Smooth muscle cell (in vitro differentiated cells): Measurements from ENCODE around the gene CCDC88A. TPM values are rescaled to one million over a fixed set of nuclear protein-coding genes. Genes with fewer than 3 reads are reported as not detected.

Experiments
- DNase-seq: peaks from one replicate; lab custom pipeline; 2025; ENCODE audit not compliant: unreplicated experiment; lab: John Stamatoyannopoulos, UW
- H2AFZ ChIP-seq: fragments of 200-600 bp; sonication (generic); 2 replicates; pipeline ENCODE4 v1.6.0; 2016; ENCODE audit warnings: antibody characterized with exemption, low read depth, mild to moderate bottlenecking
- H3F3A ChIP-seq: fragments of 200-600 bp; sonication (generic); 2 replicates; pipeline ENCODE4 v1.6.0; 2017; ENCODE audit warnings: antibody characterized with exemption, low read depth
- H3K27ac ChIP-seq: fragments of 200-600 bp; sonication (generic); 2 replicates; pipeline ENCODE4 v1.5.1; 2016; ENCODE audit warnings: low read depth, mild to moderate bottlenecking
- H3K27me3 ChIP-seq: fragments of 200-600 bp; sonication (generic); 2 replicates; pipeline ENCODE4 v1.6.1; 2016; ENCODE audit warnings: low read depth, mild to moderate bottlenecking
- H3K36me3 ChIP-seq: fragments of 200-600 bp; sonication (generic); 2 replicates; pipeline ENCODE4 v1.5.1; 2016; ENCODE audit warnings: low read depth
- H3K4me1 ChIP-seq: fragments of 200-600 bp; sonication (generic); 2 replicates; pipeline ENCODE4 v1.5.1; 2016; ENCODE audit warnings: low read depth
- H3K4me2 ChIP-seq: fragments of 200-600 bp; sonication (generic); 2 replicates; pipeline ENCODE4 v1.6.0; 2016; ENCODE audit warnings: mild to moderate bottlenecking
- H3K4me3 ChIP-seq: fragments of 200-600 bp; sonication (generic); 2 replicates; pipeline ENCODE4 v1.5.1; 2016; ENCODE audit warnings: mild to moderate bottlenecking
- H3K79me2 ChIP-seq: fragments of 200-600 bp; sonication (generic); 2 replicates; pipeline ENCODE4 v1.6.0; 2016; ENCODE audit warnings: low read depth, mild to moderate bottlenecking
- H3K9ac ChIP-seq: fragments of 200-600 bp; sonication (generic); 2 replicates; pipeline ENCODE4 v1.6.0; 2016; ENCODE audit warnings: low read depth
- H3K9me3 ChIP-seq: fragments of 200-600 bp; sonication (generic); replicated peaks from 2 replicates; pipeline ENCODE4 v1.5.1; 2016; ENCODE audit warnings: low read depth
- H4K20me1 ChIP-seq: fragments of 200-600 bp; sonication (generic); 2 replicates; pipeline ENCODE4 v1.6.0; 2016; ENCODE audit warnings: low read depth
- WGBS: methylation state at CpG from one replicate; pipeline ENCODE4 v1.1.7; 2016; ENCODE audit warnings: low lambda C conversion rate; 5-methylcytosine and 5-hydroxymethylcytosine counted together
- polyA plus RNA-seq: library from polyadenylated mRNA; unstranded; fragments of >200 nt; fragmentation: Nextera tagmentation; extraction: Ambion mirVana; gene quantifications from 2 replicates; pipeline ENCODE4 v1.2.1, GENCODE V29; 2016
- total RNA-seq: library from RNA; depleted of rRNA; stranded (reverse); fragments of >200 nt; gene quantifications from 2 replicates; pipeline ENCODE4 v1.2.3, GENCODE V29; 2014
- TF ChIP-seq, protein P1 (sequence below): fragments of 200-600 bp; sonication (generic); IDR thresholded peaks from 2 replicates; pipeline ENCODE4 v1.5.1; 2017; ENCODE audit warnings: borderline replicate concordance, mild to moderate bottlenecking, antibody characterized with exemption; ENCODE audit not compliant: insufficient read depth, poor library complexity, severe bottlenecking

The CCDC88A gene
- total and polyA plus RNA-seq, 2 experiments from 2014 or later, result 28.8 to 71.1 TPM

- no peaks in the 10 kb centered on the region for H3K36me3 ChIP-seq
- no peak overlapping the region for H3K27ac ChIP-seq
- no peak overlapping the region for H3K9ac ChIP-seq
- H3K4me2 ChIP-seq, result no peak overlapping the region
- no peaks in the 10 kb centered on the region for H3K9me3 ChIP-seq
- H3K4me3 ChIP-seq, result no peak overlapping the region
- H3K27me3 ChIP-seq, result no peaks in the 10 kb centered on the region
- H3K4me1 ChIP-seq, result no peaks in the 10 kb centered on the region
- 94% methylated on average over 3 of the region's 3 CpGs for WGBS
- no peaks in the 10 kb centered on the region for H3F3A ChIP-seq
- no peaks in the 10 kb centered on the region for H3K79me2 ChIP-seq
- H2AFZ ChIP-seq, result no peak overlapping the region
- TF ChIP-seq, protein P1, sequence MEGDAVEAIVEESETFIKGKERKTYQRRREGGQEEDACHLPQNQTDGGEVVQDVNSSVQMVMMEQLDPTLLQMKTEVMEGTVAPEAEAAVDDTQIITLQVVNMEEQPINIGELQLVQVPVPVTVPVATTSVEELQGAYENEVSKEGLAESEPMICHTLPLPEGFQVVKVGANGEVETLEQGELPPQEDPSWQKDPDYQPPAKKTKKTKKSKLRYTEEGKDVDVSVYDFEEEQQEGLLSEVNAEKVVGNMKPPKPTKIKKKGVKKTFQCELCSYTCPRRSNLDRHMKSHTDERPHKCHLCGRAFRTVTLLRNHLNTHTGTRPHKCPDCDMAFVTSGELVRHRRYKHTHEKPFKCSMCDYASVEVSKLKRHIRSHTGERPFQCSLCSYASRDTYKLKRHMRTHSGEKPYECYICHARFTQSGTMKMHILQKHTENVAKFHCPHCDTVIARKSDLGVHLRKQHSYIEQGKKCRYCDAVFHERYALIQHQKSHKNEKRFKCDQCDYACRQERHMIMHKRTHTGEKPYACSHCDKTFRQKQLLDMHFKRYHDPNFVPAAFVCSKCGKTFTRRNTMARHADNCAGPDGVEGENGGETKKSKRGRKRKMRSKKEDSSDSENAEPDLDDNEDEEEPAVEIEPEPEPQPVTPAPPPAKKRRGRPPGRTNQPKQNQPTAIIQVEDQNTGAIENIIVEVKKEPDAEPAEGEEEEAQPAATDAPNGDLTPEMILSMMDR, result no peak
- no peak for DNase-seq
- no peaks in the 10 kb centered on the region for H4K20me1 ChIP-seq
Measured at GRCh38 chr2:55364189-55365055, 55.2 kb downstream of the CCDC88A start.

DNA sequence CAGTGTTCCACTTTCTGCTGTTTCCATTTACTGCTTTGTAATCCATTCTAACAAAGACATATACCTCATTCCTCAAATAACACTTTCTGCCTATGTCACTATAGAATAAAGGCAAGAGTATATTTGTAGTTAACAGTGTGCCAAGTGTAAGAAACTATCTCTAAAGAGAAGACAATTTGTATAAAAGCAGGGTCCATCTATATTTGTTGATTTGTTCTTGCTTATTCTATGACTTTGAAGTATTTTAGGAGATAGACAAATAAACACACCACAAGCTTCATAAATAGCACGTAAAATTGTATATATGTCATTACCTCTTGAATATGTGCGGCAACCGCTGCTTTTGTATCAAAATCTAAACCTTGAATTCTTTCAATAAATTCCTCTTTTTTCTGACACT, 56.0 kb downstream of the CCDC88A start:
- Histone ChIP-seq H3K79me2 (no peaks in the 10 kb centered on the region), H3K9ac (no peak overlapping the region), H2AFZ (no peak overlapping the region), H3K27me3 (no peaks in the 10 kb centered on the region), H4K20me1 (no peaks in the 10 kb centered on the region), H3F3A (no peaks in the 10 kb centered on the region), H3K4me3 (no peak overlapping the region), H3K9me3 (no peaks in the 10 kb centered on the region), H3K4me1 (peaks cover 6% of the 10 kb centered on the region), H3K4me2 (no peak overlapping the region), H3K27ac (no peak overlapping the region), H3K36me3 (no peaks in the 10 kb centered on the region)
- TF ChIP-seq, protein P1, result no peak
- 98% methylated on average over 3 of the region's 3 CpGs for WGBS
- no peak for DNase-seq

GRCh38 chr2:55361465-55362189, 58.0 kb downstream of the CCDC88A start:
- no peaks in the 10 kb centered on the region for H4K20me1 ChIP-seq
- TF ChIP-seq, protein P1, result no peak
- H3K27ac ChIP-seq, result no peak overlapping the region
- peaks cover 6% of the 10 kb centered on the region for H3K4me1 ChIP-seq
- H3K9ac ChIP-seq, result no peak overlapping the region
- no peaks in the 10 kb centered on the region for H3K36me3 ChIP-seq
- H3F3A ChIP-seq, result no peaks in the 10 kb centered on the region
- H3K4me2 ChIP-seq, result no peak overlapping the region
- H2AFZ ChIP-seq, result no peak overlapping the region
- H3K27me3 ChIP-seq, result no peaks in the 10 kb centered on the region
- H3K4me3 ChIP-seq, result no peak overlapping the region
- no peaks in the 10 kb centered on the region for H3K79me2 ChIP-seq
- H3K9me3 ChIP-seq, result no peaks in the 10 kb centered on the region
- DNase-seq, result no peak
- WGBS, result 95% methylated on average over 5 of the region's 5 CpGs
